Keratinocyte (primary cell): ENCODE results near the gene RABL3. TPM values are rescaled to one million over a fixed set of nuclear protein-coding genes. Genes with fewer than 3 reads are reported as not detected.
"Not testable (repeated sequence)": the region's sequence is repeated elsewhere in the genome, so short reads cannot be mapped to it uniquely, and the experiment has no call there.

Experiments
- DNase-seq: peaks from one replicate; pipeline ENCODE4 v3.0.0-alpha.2; 2011; ENCODE audit warnings: low read depth, missing footprints, low spot score
- FAIRE-seq: peaks from 2 replicates; lab custom pipeline; 2011; peaks lifted over from hg19 to GRCh38; lab: Jason Lieb, UNC
- H2AFZ ChIP-seq: 2 replicates; pipeline ENCODE4 v1.6.0; 2012; ENCODE audit warnings: low read length, control low read depth, inconsistent platforms; ENCODE audit not compliant: control insufficient read depth
- H3K27ac ChIP-seq: 2 replicates; pipeline ENCODE4 v1.5.1; 2011; ENCODE audit warnings: low read length; ENCODE audit not compliant: control insufficient read depth, insufficient read depth
- H3K27me3 ChIP-seq: 3 replicates; pipeline ENCODE4 v1.6.0; 2011; ENCODE audit warnings: low read length; ENCODE audit not compliant: control insufficient read depth, insufficient read depth; ENCODE audit errors: extremely low read depth
- H3K36me3 ChIP-seq, 2 experiments: 2 replicates in 1 of 2; 3 replicates in 1 of 2; pipeline ENCODE4 v1.5.1; 2011; ENCODE audit warnings: low read length in 2 of 2, mild to moderate bottlenecking in 1 of 2; ENCODE audit not compliant: control insufficient read depth in 2 of 2, insufficient read depth in 2 of 2; ENCODE audit errors: extremely low read depth in 1 of 2
- H3K4me1 ChIP-seq: 3 replicates; pipeline ENCODE4 v1.5.1; 2011; ENCODE audit warnings: low read length; ENCODE audit not compliant: control insufficient read depth, insufficient read depth; ENCODE audit errors: extremely low read depth
- H3K4me2 ChIP-seq: 3 replicates; pipeline ENCODE4 v1.6.0; 2011; ENCODE audit warnings: low read depth, low read length; ENCODE audit not compliant: control insufficient read depth, insufficient read depth; ENCODE audit errors: extremely low read depth
- H3K4me3 ChIP-seq, 3 experiments: fragments of 200-600 bp in 1 of 3; sonication (generic) in 1 of 3; 2 replicates in 2 of 3; 3 replicates in 1 of 3; pipeline ENCODE4 v1.5.1; 2011 to 2016; ENCODE audit warnings: low read length in 3 of 3, mild to moderate bottlenecking in 3 of 3, control low read depth in 2 of 3, inconsistent platforms in 1 of 3, low read depth in 1 of 3, mixed read lengths in 1 of 3, mixed run types in 1 of 3, moderate library complexity in 1 of 3; ENCODE audit not compliant: control insufficient read depth in 2 of 3, insufficient read depth in 2 of 3; ENCODE audit errors: extremely low read depth in 1 of 3
- H3K79me2 ChIP-seq: 2 replicates; pipeline ENCODE4 v1.6.0; 2012; ENCODE audit warnings: low read length; ENCODE audit not compliant: control insufficient read depth, insufficient read depth
- H3K9ac ChIP-seq: 3 replicates; pipeline ENCODE4 v1.6.0; 2011; ENCODE audit warnings: low read length; ENCODE audit not compliant: control insufficient read depth, insufficient read depth; ENCODE audit errors: extremely low read depth
- H3K9me1 ChIP-seq: 3 replicates; pipeline ENCODE4 v1.6.0; 2011; ENCODE audit warnings: low read length; ENCODE audit not compliant: control insufficient read depth, insufficient read depth; ENCODE audit errors: extremely low read depth
- H3K9me3 ChIP-seq: 2 replicates; pipeline ENCODE4 v1.5.1; 2012; ENCODE audit warnings: low read depth, low read length; ENCODE audit not compliant: control insufficient read depth
- H4K20me1 ChIP-seq: 3 replicates; pipeline ENCODE4 v1.6.0; 2011; ENCODE audit warnings: low read length; ENCODE audit not compliant: control insufficient read depth, insufficient read depth; ENCODE audit errors: extremely low read depth
- EZH2 ChIP-seq: IDR thresholded peaks from one replicate; pipeline ENCODE4 v1.6.1; 2012; ENCODE audit warnings: inconsistent platforms, mild to moderate bottlenecking, low read length, moderate library complexity
- dilution Hi-C: fragments of 300-500 bp; cut with MboI; formaldehyde crosslinking; loops from one replicate; pipeline ENCODE4 v1.7.0; 2020; ENCODE audit warnings: low sequenced_read_pairs; ENCODE audit not compliant: extremely low pct_ligation_motif_present
- polyA plus RNA-seq, 5 experiments: library from polyadenylated mRNA; depleted of rRNA in 3 of 5; stranded (reverse) in 3 of 5; stranded (forward) in 1 of 5; unstranded in 1 of 5; fragments of >200 nt; gene quantifications; 1 replicate in 1 of 5; 2 replicates in 3 of 5; 3 replicates in 1 of 5; pipeline versions ENCODE4 v1.2.1 to v1.2.3, GENCODE V29; 2011 to 2012; ENCODE audit warnings: missing spikeins in 2 of 5, low read depth in 1 of 5, low replicate concordance in 1 of 5
- TF ChIP-seq, protein P1 (sequence below), 3 experiments: IDR thresholded peaks in 1 of 3; conservative IDR thresholded peaks in 1 of 3; optimal IDR thresholded peaks in 1 of 3; 2 replicates in 2 of 3; 3 replicates in 1 of 3; pipeline versions ENCODE3 to v1.5.1; 2011; ENCODE audit warnings: low read length in 3 of 3, mild to moderate bottlenecking in 3 of 3, moderate library complexity in 2 of 3, control low read depth in 1 of 3, inconsistent platforms in 1 of 3; ENCODE audit not compliant: insufficient read depth in 2 of 3; ENCODE audit errors: extremely low read depth in 1 of 3

The RABL3 gene
- polyA plus RNA-seq, 1 donor (not counting 4 experiments of a cell fraction or from before 2014, with no cell fraction given), result 13.4 TPM

DNA sequence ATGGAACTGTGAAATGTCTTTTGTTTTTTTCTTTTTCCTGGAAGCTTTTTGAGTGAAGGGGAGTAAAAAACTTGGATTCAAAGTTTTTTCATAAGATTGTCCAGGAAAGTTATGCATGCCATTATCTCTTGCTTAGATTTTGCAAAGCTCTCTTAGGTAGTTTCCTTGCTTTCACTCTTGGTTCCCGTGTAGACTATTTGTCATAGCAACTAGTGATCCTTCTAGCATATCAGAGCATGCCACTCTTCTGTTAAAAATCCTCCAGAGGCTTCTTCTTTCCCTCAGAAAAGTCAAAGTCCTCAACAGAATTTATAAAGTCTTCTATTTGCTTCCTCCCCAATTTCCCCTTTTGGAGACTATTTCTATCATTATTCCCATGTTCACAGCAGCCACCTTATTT, 21.3 kb upstream of the RABL3 start:
- peaks cover 3% of the 10 kb centered on the region for H3K4me1 ChIP-seq
- peaks cover 43% of the 10 kb centered on the region for H3K79me2 ChIP-seq
- H2AFZ ChIP-seq, result no peak overlapping the region
- no peak for DNase-seq
- no peak overlapping the region for H3K27ac ChIP-seq
- no peaks in the 10 kb centered on the region for H3K9me1 ChIP-seq
- no peaks in the 10 kb centered on the region for H4K20me1 ChIP-seq
- dilution Hi-C loops, result no loop called here
- no peak overlapping the region for H3K9ac ChIP-seq
- FAIRE-seq, result no peak
- TF ChIP-seq, protein P1, sequence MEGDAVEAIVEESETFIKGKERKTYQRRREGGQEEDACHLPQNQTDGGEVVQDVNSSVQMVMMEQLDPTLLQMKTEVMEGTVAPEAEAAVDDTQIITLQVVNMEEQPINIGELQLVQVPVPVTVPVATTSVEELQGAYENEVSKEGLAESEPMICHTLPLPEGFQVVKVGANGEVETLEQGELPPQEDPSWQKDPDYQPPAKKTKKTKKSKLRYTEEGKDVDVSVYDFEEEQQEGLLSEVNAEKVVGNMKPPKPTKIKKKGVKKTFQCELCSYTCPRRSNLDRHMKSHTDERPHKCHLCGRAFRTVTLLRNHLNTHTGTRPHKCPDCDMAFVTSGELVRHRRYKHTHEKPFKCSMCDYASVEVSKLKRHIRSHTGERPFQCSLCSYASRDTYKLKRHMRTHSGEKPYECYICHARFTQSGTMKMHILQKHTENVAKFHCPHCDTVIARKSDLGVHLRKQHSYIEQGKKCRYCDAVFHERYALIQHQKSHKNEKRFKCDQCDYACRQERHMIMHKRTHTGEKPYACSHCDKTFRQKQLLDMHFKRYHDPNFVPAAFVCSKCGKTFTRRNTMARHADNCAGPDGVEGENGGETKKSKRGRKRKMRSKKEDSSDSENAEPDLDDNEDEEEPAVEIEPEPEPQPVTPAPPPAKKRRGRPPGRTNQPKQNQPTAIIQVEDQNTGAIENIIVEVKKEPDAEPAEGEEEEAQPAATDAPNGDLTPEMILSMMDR (optimal IDR thresholded peaks at IDR 0.05 in 1 of 3, IDR thresholded peaks at IDR 0.05 in 1 of 3, conservative IDR thresholded peaks at IDR 0.05 in 1 of 3; ENCODE audit: extremely low read depth in 1 of 3, insufficient read depth in 2 of 3, low read length in 3 of 3), result no peak
- no peak for TF ChIP-seq EZH2
- H3K27me3 ChIP-seq, result no peaks in the 10 kb centered on the region
- no peaks in the 10 kb centered on the region for H3K36me3 ChIP-seq
- no peak overlapping the region for H3K4me2 ChIP-seq
- no peak overlapping the region for H3K4me3 ChIP-seq
- no peaks in the 10 kb centered on the region for H3K9me3 ChIP-seq

DNA sequence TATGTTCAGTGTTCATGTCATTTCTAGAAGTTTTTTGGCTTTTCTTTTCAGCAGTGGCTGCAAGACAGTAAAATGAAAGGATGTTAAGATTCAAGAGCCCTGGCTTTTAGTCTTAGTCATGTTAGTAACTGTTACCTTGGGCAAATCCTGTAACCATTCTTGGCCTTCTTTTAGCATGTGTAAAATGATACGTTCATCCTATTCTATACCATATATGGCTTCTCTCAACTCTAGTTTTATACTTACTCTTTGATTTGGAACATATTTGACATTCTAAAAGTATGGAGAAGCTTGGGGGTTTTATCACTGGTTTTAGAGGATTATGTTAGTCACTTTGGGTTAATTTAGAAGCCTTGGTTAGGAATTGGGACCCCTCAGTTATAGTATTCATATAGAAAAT, 20.3 kb upstream of the RABL3 start:
- peaks cover 2% of the 10 kb centered on the region for H3K9me3 ChIP-seq
- H3K27ac ChIP-seq, result no peak overlapping the region
- peaks cover 3% of the 10 kb centered on the region for H3K4me1 ChIP-seq
- no peak for FAIRE-seq
- no peaks in the 10 kb centered on the region for H4K20me1 ChIP-seq
- no peak overlapping the region for H3K4me2 ChIP-seq
- H3K4me3 ChIP-seq, result no peak overlapping the region
- H3K79me2 ChIP-seq, result peaks cover 47% of the 10 kb centered on the region
- DNase-seq, result no peak
- H3K27me3 ChIP-seq, result no peaks in the 10 kb centered on the region
- no peaks in the 10 kb centered on the region for H3K9me1 ChIP-seq
- TF ChIP-seq, protein P1 (optimal IDR thresholded peaks at IDR 0.05 in 1 of 3, IDR thresholded peaks at IDR 0.05 in 1 of 3, conservative IDR thresholded peaks at IDR 0.05 in 1 of 3; ENCODE audit: extremely low read depth in 1 of 3, insufficient read depth in 2 of 3, low read length in 3 of 3), result no peak
- no peak for TF ChIP-seq EZH2
- H2AFZ ChIP-seq, result no peak overlapping the region
- no peak overlapping the region for H3K9ac ChIP-seq
- no peaks in the 10 kb centered on the region for H3K36me3 ChIP-seq
- dilution Hi-C loops, result no loop called here

DNA sequence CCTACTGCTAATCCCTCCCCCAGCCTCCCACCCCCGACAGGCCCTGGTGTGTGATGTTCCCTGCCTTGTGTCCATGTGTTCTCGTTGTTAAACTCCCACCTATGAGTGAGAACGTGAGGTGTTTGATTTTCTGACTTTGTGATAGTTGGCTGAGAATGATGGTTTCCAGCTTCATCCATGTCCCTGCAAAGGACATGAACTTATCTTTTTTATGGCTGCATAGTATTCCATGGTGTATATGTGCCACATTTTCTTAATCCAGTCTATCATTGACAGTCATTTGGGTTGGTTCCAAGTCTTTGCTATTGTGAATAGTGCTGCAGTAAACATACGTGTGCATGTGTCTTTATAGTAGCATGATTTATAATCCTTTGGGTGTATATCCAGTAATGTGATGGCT, 16.2 kb upstream of the RABL3 start:
- FAIRE-seq, dilution Hi-C loops, H3K9me1 ChIP-seq, H3K27ac ChIP-seq, H2AFZ ChIP-seq, H3K4me3 ChIP-seq, H3K27me3 ChIP-seq, DNase-seq, H3K36me3 ChIP-seq, H3K4me1 ChIP-seq, H3K9ac ChIP-seq, H4K20me1 ChIP-seq, H3K9me3 ChIP-seq, H3K4me2 ChIP-seq: not testable (repeated sequence)
- H3K79me2 ChIP-seq, result peaks cover 43% of the 10 kb centered on the region
